Amniotic stem cell (primary cell): ENCODE measurements around the gene KCNQ2.

Experiments used
- DNase-seq: peaks from one replicate; lab custom pipeline; 2025; lab: John Stamatoyannopoulos, UW

Gene KCNQ2

GRCh38 chr20:63356931-63357879 is 115.2 kb downstream of the KCNQ2 start:
- no peak for DNase-seq

- no peak for DNase-seq
Observed at GRCh38 chr20:63356511-63356910, 115.9 kb downstream of the KCNQ2 start.

GRCh38 chr20:63355781-63356295 is 116.6 kb downstream of the KCNQ2 start:
- DNase-seq: no peak

GRCh38 chr20:63354636-63355350 is 117.7 kb downstream of the KCNQ2 start:
- DNase-seq: no peak

GRCh38 chr20:63352811-63353221 is 119.6 kb downstream of the KCNQ2 start:
- DNase-seq: no peak

- no peak for DNase-seq
Observed at GRCh38 chr20:63351811-63352591, 120.5 kb downstream of the KCNQ2 start.

- no peak for DNase-seq
Observed at GRCh38 chr20:63351326-63351700, 121.1 kb downstream of the KCNQ2 start.

- no peak for DNase-seq
Observed at GRCh38 chr20:63350597-63351325, 121.7 kb downstream of the KCNQ2 start.
